Spleen (tissue), 11 donors: Measurements from ENCODE around the gene TFG. TPM values are rescaled to one million over a fixed set of nuclear protein-coding genes. Genes with fewer than 3 reads are reported as not detected.

Source experiments
- DNase-seq: peaks from one replicate; pipeline ENCODE4 v3.0.0-alpha.2; 2020
- H3K27ac ChIP-seq, 8 donors: fragments of 200-600 bp; sonication (generic) in 7 of 8; 1 replicate in 4 of 8; 2 replicates in 4 of 8; pipeline versions ENCODE4 v1.5.0 to v1.8.0; 2016 to 2021; ENCODE audit warnings: inconsistent platforms in 4 of 8, mild to moderate bottlenecking in 4 of 8, moderate library complexity in 1 of 8
- H3K27me3 ChIP-seq, 7 donors: fragments of 200-600 bp; sonication (generic) in 6 of 7; replicated peaks in 1 of 7; 1 replicate in 4 of 7; 2 replicates in 3 of 7; pipeline versions ENCODE4 v1.5.0 to v1.8.0; 2016 to 2021; ENCODE audit warnings: inconsistent platforms in 3 of 7, mild to moderate bottlenecking in 1 of 7
- H3K36me3 ChIP-seq, 6 donors: fragments of 200-600 bp; sonication (generic) in 5 of 6; 1 replicate in 4 of 6; 2 replicates in 2 of 6; pipeline versions ENCODE4 v1.5.0 to v1.8.0; 2016 to 2021; ENCODE audit warnings: inconsistent platforms in 2 of 6
- H3K4me1 ChIP-seq, 6 donors: fragments of 200-600 bp; sonication (generic) in 5 of 6; 1 replicate in 3 of 6; 2 replicates in 3 of 6; pipeline versions ENCODE4 v1.5.0 to v1.8.0; 2016 to 2021; ENCODE audit warnings: inconsistent platforms in 3 of 6
- H3K4me3 ChIP-seq, 8 donors: fragments of 200-600 bp; sonication (generic) in 7 of 8; 1 replicate in 4 of 8; 2 replicates in 4 of 8; pipeline versions ENCODE4 v1.5.0 to v1.8.0; 2016 to 2021; ENCODE audit warnings: inconsistent platforms in 4 of 8, mild to moderate bottlenecking in 4 of 8, moderate library complexity in 2 of 8
- H3K9me3 ChIP-seq, 8 donors: fragments of 200-600 bp; sonication (generic) in 7 of 8; 1 replicate in 4 of 8; 2 replicates in 4 of 8; pipeline versions ENCODE4 v1.5.0 to v1.8.0; 2016 to 2021; ENCODE audit warnings: inconsistent platforms in 4 of 8
- POLR2A ChIP-seq, 3 donors: fragments of 450-650 bp; IDR thresholded peaks; one replicate each; pipeline ENCODE4 v1.5.1; 2017; ENCODE audit warnings: antibody characterized with exemption in 3 of 3, mild to moderate bottlenecking in 1 of 3
- POLR2AphosphoS5 ChIP-seq, 3 donors: sonication (generic); formaldehyde crosslinking; IDR thresholded peaks; one replicate each; pipeline ENCODE4 v1.5.1; 2017; ENCODE audit warnings: antibody characterized with exemption in 3 of 3
- WGBS, 5 donors: extraction: QIAGEN DNeasy Blood & Tissue Kit in 3 of 5; methylation state at CpG; one replicate each; pipeline versions ENCODE4 v1.1.5 to v1.1.7; 2013 to 2018; 5-methylcytosine and 5-hydroxymethylcytosine counted together
- intact Hi-C: fragments of 100-400 bp; cut with DNase I; formaldehyde crosslinking; loops from one replicate; pipeline ENCODE4 v1.15.0; 2023; ENCODE audit warnings: low total_unique reads
- polyA plus RNA-seq, 3 donors: library from polyadenylated mRNA; stranded (reverse); fragments of 200-250 nt; gene quantifications; one replicate each; pipeline ENCODE4 v1.2.1, GENCODE V29; 2013
- total RNA-seq, 7 donors: library from RNA; depleted of rRNA in 3 of 7; stranded (reverse); fragments of >200 nt in 3 of 7; fragmentation: NEBNext Ultra II Directional in 4 of 7; extraction: Animal tissue kit (Norgen Biotek cat#: 25700) in 4 of 7; gene quantifications; one replicate each; pipeline versions ENCODE4 v1.1.0 to v1.2.1, GENCODE V29; 2016 to 2021
- TF ChIP-seq, protein P1 (sequence below), 11 experiments: fragments of 200-600 bp in 7 of 11; fragments of 450-650 bp in 4 of 11; sonication (generic) in 4 of 11; IDR thresholded peaks in 8 of 11; conservative IDR thresholded peaks in 3 of 11; 1 replicate in 7 of 11; 2 replicates in 4 of 11; pipeline versions ENCODE4 v1.4.0 to v1.8.0; 2016 to 2021; ENCODE audit warnings: antibody characterized with exemption in 11 of 11, inconsistent platforms in 4 of 11, mild to moderate bottlenecking in 1 of 11
- donor health status: healthy with polysubstance abuse.
- donor health status: DM: no; HTN: no; CAD: no; lungs with moderate emphysema.
- donor health status: DM: no; HTN: no; CAD: no.
- donor health status: Bipolar disorder and iron deficiency.
- donor health status: healthy.
- donor health status: DM: no; HTN: no; CAD: no.
- donor health status: DM: yes; HTN: yes; CAD: no.

Gene TFG
- total and polyA plus RNA-seq, 10 donors: 28.0 to 70.8 (median 56.4) TPM

DNA sequence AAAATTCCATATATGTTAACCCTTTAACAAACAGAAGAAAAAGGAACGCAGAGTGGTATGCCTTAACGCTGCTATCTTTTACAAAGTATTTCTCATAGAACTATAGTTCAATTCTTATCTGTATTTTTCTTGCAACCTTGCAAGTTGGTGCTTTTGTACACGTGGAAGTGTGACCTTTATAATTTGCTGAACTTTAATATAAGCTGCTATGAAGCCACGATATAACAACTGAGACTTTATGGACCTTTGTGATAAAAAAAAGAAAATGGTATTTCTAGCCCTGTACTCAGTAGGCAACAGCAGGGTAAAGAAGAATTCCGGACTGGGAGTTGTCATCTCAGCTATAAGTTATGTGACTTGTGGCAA, 6.3 kb upstream of the TFG start:
- 78 to 86% (median 85%) methylated on average over 5 of the region's 5 CpGs for WGBS, 5 donors
- no peak for TF ChIP-seq POLR2AphosphoS5 (IDR thresholded peaks at IDR 0.05)
- TF ChIP-seq POLR2A (IDR thresholded peaks at IDR 0.05): no peak
- TF ChIP-seq, protein P1, sequence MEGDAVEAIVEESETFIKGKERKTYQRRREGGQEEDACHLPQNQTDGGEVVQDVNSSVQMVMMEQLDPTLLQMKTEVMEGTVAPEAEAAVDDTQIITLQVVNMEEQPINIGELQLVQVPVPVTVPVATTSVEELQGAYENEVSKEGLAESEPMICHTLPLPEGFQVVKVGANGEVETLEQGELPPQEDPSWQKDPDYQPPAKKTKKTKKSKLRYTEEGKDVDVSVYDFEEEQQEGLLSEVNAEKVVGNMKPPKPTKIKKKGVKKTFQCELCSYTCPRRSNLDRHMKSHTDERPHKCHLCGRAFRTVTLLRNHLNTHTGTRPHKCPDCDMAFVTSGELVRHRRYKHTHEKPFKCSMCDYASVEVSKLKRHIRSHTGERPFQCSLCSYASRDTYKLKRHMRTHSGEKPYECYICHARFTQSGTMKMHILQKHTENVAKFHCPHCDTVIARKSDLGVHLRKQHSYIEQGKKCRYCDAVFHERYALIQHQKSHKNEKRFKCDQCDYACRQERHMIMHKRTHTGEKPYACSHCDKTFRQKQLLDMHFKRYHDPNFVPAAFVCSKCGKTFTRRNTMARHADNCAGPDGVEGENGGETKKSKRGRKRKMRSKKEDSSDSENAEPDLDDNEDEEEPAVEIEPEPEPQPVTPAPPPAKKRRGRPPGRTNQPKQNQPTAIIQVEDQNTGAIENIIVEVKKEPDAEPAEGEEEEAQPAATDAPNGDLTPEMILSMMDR (IDR thresholded peaks at IDR 0.05 in 8 of 11, conservative IDR thresholded peaks at IDR 0.05 in 3 of 11): no peak
- intact Hi-C loops: no loop called here

DNA sequence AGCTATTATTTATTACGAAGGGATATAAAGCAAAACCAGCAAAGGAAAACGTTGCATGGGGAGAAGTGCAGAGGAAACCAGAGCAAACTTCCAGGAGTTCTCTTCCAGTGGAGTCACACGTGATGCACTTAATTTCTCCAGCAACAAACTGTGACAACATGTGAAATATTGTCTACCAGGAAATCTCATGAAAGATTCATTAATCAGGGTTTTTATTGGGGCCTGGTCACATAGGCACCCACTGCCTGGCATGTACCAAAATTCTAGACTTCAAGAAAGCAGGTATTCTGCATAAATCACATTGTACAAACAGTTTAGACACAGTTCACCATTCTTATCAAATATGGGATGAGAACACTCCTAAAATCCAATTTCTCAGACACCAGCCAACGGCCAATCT, 5.4 kb upstream of the TFG start:
- no peak overlapping the region for H3K4me3 ChIP-seq
- intact Hi-C loops: no loop called here

More for the DNA sequence above, 6.3 kb upstream of the TFG start:
- H3K4me3 ChIP-seq: no peak overlapping the region
- H3K9me3 ChIP-seq: no peaks in the 10 kb centered on the region
- no peaks in the 10 kb centered on the region for H3K36me3 ChIP-seq
- H3K4me1 ChIP-seq: no peaks in the 10 kb centered on the region
- DNase-seq: no peak
- no peak overlapping the region for H3K27ac ChIP-seq
- H3K27me3 ChIP-seq: peaks cover 0 to 6% (median 0%) of the 10 kb centered on the region in 7 donors

DNA sequence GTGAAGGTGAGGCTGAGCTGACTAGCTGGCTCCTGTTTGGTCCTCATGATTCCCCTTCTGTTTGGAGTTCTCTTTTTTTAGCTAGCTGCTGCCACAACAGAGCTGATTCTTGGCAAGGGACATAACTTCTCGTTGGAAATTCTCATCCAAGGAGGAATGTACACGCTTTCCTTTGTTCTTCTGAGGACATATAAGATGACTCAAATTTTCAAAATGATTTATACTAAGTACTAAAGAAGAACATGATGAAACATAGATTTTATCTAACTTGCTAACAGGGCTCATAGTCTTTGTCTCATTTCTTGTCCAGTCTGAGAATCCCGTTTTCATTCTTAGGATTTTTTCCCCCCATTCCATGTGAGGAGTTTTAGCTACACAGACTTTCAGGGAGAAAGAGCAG, 2.9 kb upstream of the TFG start:
- Histone ChIP-seq H3K27ac (no peak overlapping the region), H3K4me1 (peaks cover 3 to 22% (median 20%) of the 10 kb centered on the region in 6 donors), H3K4me3 (no peak overlapping the region), H3K9me3 (no peaks in the 10 kb centered on the region), H3K36me3 (peaks cover 0 to 5% (median 0%) of the 10 kb centered on the region in 6 donors), H3K27me3 (peaks cover 0 to 5% (median 0%) of the 10 kb centered on the region in 7 donors)
- WGBS, 5 donors: 75 to 87% (median 84%) methylated on average over 3 of the region's 3 CpGs
- TF ChIP-seq POLR2A (IDR thresholded peaks at IDR 0.05): no peak
- no peak for TF ChIP-seq POLR2AphosphoS5 (IDR thresholded peaks at IDR 0.05)
- TF ChIP-seq, protein P1 (IDR thresholded peaks at IDR 0.05 in 8 of 11, conservative IDR thresholded peaks at IDR 0.05 in 3 of 11): no peak
- no peak for DNase-seq
- intact Hi-C loops: no loop called here

More for the DNA sequence above, 5.4 kb upstream of the TFG start:
- H3K9me3 ChIP-seq: no peaks in the 10 kb centered on the region
- TF ChIP-seq, protein P1 (IDR thresholded peaks at IDR 0.05 in 8 of 11, conservative IDR thresholded peaks at IDR 0.05 in 3 of 11): no peak
- no peak for TF ChIP-seq POLR2AphosphoS5 (IDR thresholded peaks at IDR 0.05)
- no peak for TF ChIP-seq POLR2A (IDR thresholded peaks at IDR 0.05)
- no peak for DNase-seq
- H3K36me3 ChIP-seq: no peaks in the 10 kb centered on the region
- H3K27me3 ChIP-seq: peaks cover 0 to 5% (median 0%) of the 10 kb centered on the region in 7 donors
- WGBS, 5 donors: 64 to 81% (median 76%) methylated on average over 4 of the region's 4 CpGs
- no peak overlapping the region for H3K27ac ChIP-seq
- H3K4me1 ChIP-seq: peaks cover 0 to 6% (median 6%) of the 10 kb centered on the region in 6 donors

DNA sequence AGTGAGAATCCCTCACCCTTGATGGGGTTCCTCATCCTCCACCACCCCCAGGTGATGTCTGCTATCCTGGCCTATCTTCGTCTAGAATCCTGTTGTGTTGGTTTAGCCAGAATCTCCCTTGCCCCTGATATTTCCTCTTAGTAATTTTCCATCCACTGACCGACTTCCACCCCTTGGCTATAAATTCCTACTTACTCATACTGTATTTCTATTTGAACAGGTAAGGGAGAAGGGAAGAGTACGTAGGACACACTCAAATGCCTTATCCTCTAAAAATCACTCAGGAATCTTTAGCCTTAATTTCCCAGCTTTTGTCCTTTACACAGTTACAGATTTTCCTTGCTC, 678 bp upstream of the TFG start:
- WGBS, 5 donors: 86 to 98% (median 93%) methylated on average over 3 of the region's 3 CpGs

More for the DNA sequence above, 678 bp upstream of the TFG start:
- peaks cover 0 to 5% (median 0%) of the 10 kb centered on the region in 7 donors for H3K27me3 ChIP-seq
- intact Hi-C loops: no loop called here
- no peaks in the 10 kb centered on the region for H3K9me3 ChIP-seq
- peak overlapping the region; percentile 82 to 99 (median 96) for H3K27ac ChIP-seq
- H3K4me1 ChIP-seq: peaks cover 14 to 39% (median 31%) of the 10 kb centered on the region in 6 donors
- TF ChIP-seq, protein P1 (IDR thresholded peaks at IDR 0.05 in 8 of 11, conservative IDR thresholded peaks at IDR 0.05 in 3 of 11): no peak
- TF ChIP-seq POLR2A (IDR thresholded peaks at IDR 0.05) (no peak), POLR2AphosphoS5 (IDR thresholded peaks at IDR 0.05) (no peak)
- DNase-seq: no peak
- peaks cover 0 to 11% (median under 1%) of the 10 kb centered on the region in 6 donors for H3K36me3 ChIP-seq
- peak overlapping the region; percentile 58 to 83 (median 73) for H3K4me3 ChIP-seq
